ENCODE data around the gene RBBP5.

DNA sequence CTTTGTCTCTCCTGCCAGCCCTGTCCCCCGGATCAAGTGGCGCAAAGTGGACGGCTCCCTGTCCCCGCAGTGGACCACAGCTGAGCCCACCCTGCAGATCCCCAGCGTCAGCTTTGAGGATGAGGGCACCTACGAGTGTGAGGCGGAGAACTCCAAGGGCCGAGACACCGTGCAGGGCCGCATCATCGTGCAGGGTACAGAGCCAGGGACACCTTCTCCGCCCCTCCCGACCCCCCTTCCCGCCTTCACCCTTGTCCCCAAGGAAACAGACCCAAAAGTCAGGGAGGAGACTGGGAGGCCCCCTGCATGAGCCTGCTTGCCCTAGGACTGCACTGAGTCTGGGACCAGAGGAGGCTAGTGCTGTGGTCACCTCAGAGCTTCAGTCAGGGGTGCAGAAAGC lies 60.6 kb downstream of the RBBP5 start:
- TF ChIP-seq CTCF (IDR thresholded peaks at IDR 0.05; ENCODE audit: low read length) = no peak
- no peak for TF ChIP-seq EZH2 (IDR thresholded peaks at IDR 0.05; ENCODE audit: borderline replicate concordance, low read length)

All from OCI-LY1 (cell line).